Hepatocyte (in vitro differentiated cells): ENCODE results near the gene NEUROG1. TPM values are rescaled to one million over a fixed set of nuclear protein-coding genes. Genes with fewer than 3 reads are reported as not detected.
A peak's percentile ranks its signal among the peaks of the same experiment; 100 is the strongest.

Source experiments
- DNase-seq: peaks from one replicate; pipeline ENCODE4 v3.0.0-alpha.2; 2016; ENCODE audit warnings: low spot score
- H2AFZ ChIP-seq: fragments of 200-600 bp; sonication (generic); 2 replicates; pipeline ENCODE4 v1.6.0; 2016; ENCODE audit warnings: antibody characterized with exemption, mild to moderate bottlenecking
- H3K27ac ChIP-seq: fragments of 200-600 bp; sonication (generic); 2 replicates; pipeline ENCODE4 v1.5.1; 2016; ENCODE audit warnings: mild to moderate bottlenecking
- H3K27me3 ChIP-seq: fragments of 200-600 bp; sonication (generic); 2 replicates; pipeline ENCODE4 v1.6.1; 2016
- H3K36me3 ChIP-seq: fragments of 200-600 bp; sonication (generic); replicated peaks from 2 replicates; pipeline ENCODE4 v1.5.1; 2016; ENCODE audit warnings: low read depth; ENCODE audit not compliant: insufficient read depth
- H3K4me1 ChIP-seq: fragments of 200-600 bp; sonication (generic); 2 replicates; pipeline ENCODE4 v1.5.1; 2016; ENCODE audit warnings: mild to moderate bottlenecking, moderate library complexity; ENCODE audit not compliant: insufficient read depth
- H3K4me2 ChIP-seq: fragments of 200-600 bp; sonication (generic); 2 replicates; pipeline ENCODE4 v1.6.0; 2016
- H3K4me3 ChIP-seq: fragments of 200-600 bp; sonication (generic); 2 replicates; pipeline ENCODE4 v1.5.1; 2016; ENCODE audit warnings: mild to moderate bottlenecking
- H3K79me2 ChIP-seq: fragments of 200-600 bp; sonication (generic); 2 replicates; pipeline ENCODE4 v1.6.0; 2017; ENCODE audit warnings: mild to moderate bottlenecking
- H3K9me2 ChIP-seq: fragments of 200-600 bp; sonication (generic); replicated peaks from 2 replicates; pipeline ENCODE4 v1.6.0; 2017; ENCODE audit warnings: mild to moderate bottlenecking; ENCODE audit not compliant: insufficient read depth
- H3K9me3 ChIP-seq: fragments of 200-600 bp; sonication (generic); 2 replicates; pipeline ENCODE4 v1.5.1; 2016; ENCODE audit warnings: low read depth, mild to moderate bottlenecking
- H4K20me1 ChIP-seq: fragments of 200-600 bp; sonication (generic); 2 replicates; pipeline ENCODE4 v1.6.0; 2016; ENCODE audit warnings: mild to moderate bottlenecking; ENCODE audit not compliant: insufficient read depth, poor library complexity, severe bottlenecking
- CTCF ChIP-seq: fragments of 200-600 bp; sonication (generic); IDR thresholded peaks from 2 replicates; pipeline ENCODE4 v1.5.1; 2016; ENCODE audit warnings: antibody characterized with exemption, mild to moderate bottlenecking; ENCODE audit not compliant: poor library complexity
- EZH2 ChIP-seq: fragments of 200-600 bp; sonication (generic); IDR thresholded peaks from 2 replicates; pipeline ENCODE4 v1.6.1; 2016; ENCODE audit warnings: antibody characterized with exemption, mild to moderate bottlenecking, borderline replicate concordance
- EZH2phosphoT487 ChIP-seq: fragments of 200-600 bp; sonication (generic); IDR thresholded peaks from one replicate; pipeline ENCODE4 v1.6.1; 2018; ENCODE audit warnings: antibody characterized with exemption, mild to moderate bottlenecking, low read depth, moderate library complexity; ENCODE audit not compliant: unreplicated experiment, severe bottlenecking
- WGBS: methylation state at CpG from one replicate; pipeline ENCODE4 v1.1.6; 2016; ENCODE audit warnings: low lambda C conversion rate; ENCODE audit errors: missing lambda C conversion rate; 5-methylcytosine and 5-hydroxymethylcytosine counted together
- polyA plus RNA-seq: library from polyadenylated mRNA; unstranded; fragments of >200 nt; fragmentation: Nextera tagmentation; extraction: Ambion mirVana; gene quantifications from 2 replicates; pipeline ENCODE4 v1.2.1, GENCODE V29; 2016
- total RNA-seq: library from RNA; depleted of rRNA; stranded (reverse); fragments of >200 nt; gene quantifications from 2 replicates; pipeline ENCODE4 v1.2.3, GENCODE V29; 2014

Gene NEUROG1
- total and polyA plus RNA-seq, 2 experiments from 2014 or later: not detected

DNA sequence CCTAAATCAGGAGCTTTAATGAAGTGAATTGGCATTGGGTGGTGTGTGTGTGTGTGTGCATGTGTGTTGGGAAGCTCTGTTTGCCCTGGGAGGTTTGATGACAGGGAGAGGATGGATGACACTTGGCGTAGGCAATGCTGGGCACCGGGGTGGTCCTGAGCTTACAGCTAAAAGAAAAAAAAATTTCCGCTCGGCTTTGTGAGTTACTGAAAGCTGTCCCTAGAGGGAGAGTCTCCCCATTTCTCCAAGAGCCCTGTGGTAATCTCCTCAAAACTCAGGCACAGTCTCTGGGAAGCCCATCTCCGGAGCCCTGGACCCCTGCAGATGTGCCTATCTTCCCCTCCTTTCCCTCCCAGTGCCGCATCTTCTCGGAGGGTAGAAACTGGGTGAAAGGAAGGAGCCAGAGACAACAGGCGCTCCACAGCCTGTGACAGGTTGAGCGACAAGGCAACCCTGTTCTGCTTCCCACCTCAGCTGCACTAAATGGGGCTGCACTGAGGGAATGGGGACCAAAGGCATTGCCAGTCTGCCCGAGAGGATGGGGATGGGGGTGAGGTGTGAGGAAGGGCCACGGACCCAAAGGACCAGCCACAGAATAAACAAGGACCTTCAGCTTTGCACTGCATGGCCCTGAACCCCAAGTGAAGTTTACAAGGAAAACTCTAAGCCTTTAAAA lies 47.8 kb downstream of the NEUROG1 start:
- Histone ChIP-seq H3K4me1 (peaks cover 34% of the 10 kb centered on the region), H3K27ac (no peak overlapping the region), H3K9me3 (no peaks in the 10 kb centered on the region), H2AFZ (no peak overlapping the region), H3K27me3 (peaks cover 87% of the 10 kb centered on the region), H3K4me2 (peak overlapping the region; percentile 93), H3K9me2 (no peaks in the 10 kb centered on the region), H3K4me3 (no peak overlapping the region), H4K20me1 (no peaks in the 10 kb centered on the region), H3K36me3 (no peaks in the 10 kb centered on the region), H3K79me2 (no peaks in the 10 kb centered on the region)
- DNase-seq: no peak
- 26% methylated on average over 11 of the region's 11 CpGs for WGBS
- TF ChIP-seq EZH2 (peak; percentile 60), EZH2phosphoT487 (no peak)

- Histone ChIP-seq H3K4me3 (no peak overlapping the region), H3K4me1 (peaks cover 34% of the 10 kb centered on the region), H3K4me2 (no peak overlapping the region), H3K27ac (no peak overlapping the region), H3K9me3 (no peaks in the 10 kb centered on the region), H3K79me2 (no peaks in the 10 kb centered on the region), H2AFZ (no peak overlapping the region), H3K9me2 (no peaks in the 10 kb centered on the region), H4K20me1 (no peaks in the 10 kb centered on the region), H3K36me3 (no peaks in the 10 kb centered on the region), H3K27me3 (peaks cover 77% of the 10 kb centered on the region)
- TF ChIP-seq EZH2: no peak
- TF ChIP-seq EZH2phosphoT487: no peak
- no peak for TF ChIP-seq CTCF
- WGBS: 17% methylated on average over 1 of the region's 1 CpG
- DNase-seq: no peak
Observed at GRCh38 chr5:135487037-135487395, 48.7 kb downstream of the NEUROG1 start.

- no peaks in the 10 kb centered on the region for H3K79me2 ChIP-seq
- peaks cover 31% of the 10 kb centered on the region for H3K4me1 ChIP-seq
- H3K4me3 ChIP-seq: no peak overlapping the region
- H3K4me2 ChIP-seq: no peak overlapping the region
- no peaks in the 10 kb centered on the region for H3K9me3 ChIP-seq
- no peak for DNase-seq
- no peak for TF ChIP-seq EZH2phosphoT487
- no peak for TF ChIP-seq CTCF
- TF ChIP-seq EZH2: no peak
- H4K20me1 ChIP-seq: no peaks in the 10 kb centered on the region
- H2AFZ ChIP-seq: no peak overlapping the region
- no peaks in the 10 kb centered on the region for H3K36me3 ChIP-seq
- H3K27ac ChIP-seq: no peak overlapping the region
- 73% methylated on average over 13 of the region's 13 CpGs for WGBS
- H3K27me3 ChIP-seq: peaks cover 71% of the 10 kb centered on the region
- no peaks in the 10 kb centered on the region for H3K9me2 ChIP-seq
Observed at GRCh38 chr5:135486131-135487036, 49.4 kb downstream of the NEUROG1 start.

DNA sequence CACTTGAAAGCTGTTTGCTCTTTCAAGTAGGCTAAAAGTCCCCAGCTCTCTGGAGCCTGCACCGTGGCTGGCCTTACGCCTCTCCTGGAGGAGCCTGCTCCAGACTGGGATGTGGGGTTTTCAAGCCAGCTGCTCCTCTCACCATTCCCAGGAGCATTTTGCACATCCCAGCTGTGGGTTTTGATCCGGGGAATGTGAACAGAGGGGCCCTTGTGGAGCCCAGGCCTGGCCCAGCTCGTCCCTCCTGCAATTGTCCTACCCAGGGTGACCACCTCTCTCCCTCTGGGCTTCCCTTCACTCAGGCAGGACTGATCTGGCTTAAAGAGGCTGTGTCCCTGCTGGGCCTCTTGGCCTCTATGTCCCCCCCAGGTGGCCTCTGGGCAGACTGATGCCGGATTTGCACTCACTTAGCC lies 51.1 kb downstream of the NEUROG1 start:
- Histone ChIP-seq H2AFZ (no peak overlapping the region), H3K36me3 (no peaks in the 10 kb centered on the region), H3K9me3 (no peaks in the 10 kb centered on the region), H3K4me2 (no peak overlapping the region), H3K9me2 (no peaks in the 10 kb centered on the region), H3K4me3 (no peak overlapping the region), H3K27me3 (peaks cover 58% of the 10 kb centered on the region), H3K79me2 (no peaks in the 10 kb centered on the region), H3K27ac (no peak overlapping the region), H3K4me1 (peaks cover 14% of the 10 kb centered on the region), H4K20me1 (no peaks in the 10 kb centered on the region)
- WGBS: 68% methylated on average over 5 of the region's 5 CpGs
- no peak for DNase-seq
- TF ChIP-seq EZH2: no peak
- no peak for TF ChIP-seq CTCF
- no peak for TF ChIP-seq EZH2phosphoT487
